OCI-LY1 (cell line): ENCODE data around the gene CDADC1.

Experiments
- H2AFZ ChIP-seq: fragments of 200-600 bp; sonication (generic), shearing (Covaris generic); 2 replicates; pipeline ENCODE4 v1.6.0; 2014; ENCODE audit warnings: antibody characterized with exemption, mild to moderate bottlenecking, low read length
- H3F3A ChIP-seq: fragments of 200-600 bp; sonication (generic), shearing (Covaris generic); 2 replicates; pipeline ENCODE4 v1.6.0; 2014; ENCODE audit warnings: mild to moderate bottlenecking, antibody characterized with exemption, low read length, moderate library complexity; ENCODE audit not compliant: insufficient read depth
- H3K27ac ChIP-seq: fragments of 200-600 bp; sonication (generic); 2 replicates; pipeline ENCODE4 v1.5.1; 2014; ENCODE audit warnings: low read length, mixed run types, mild to moderate bottlenecking, low read depth; ENCODE audit not compliant: poor library complexity, severe bottlenecking
- H3K27me3 ChIP-seq: fragments of 200-600 bp; sonication (generic); 2 replicates; pipeline ENCODE4 v1.6.0; 2014; ENCODE audit warnings: antibody characterized with exemption, mild to moderate bottlenecking, low read length, moderate library complexity; ENCODE audit not compliant: insufficient read depth
- H3K36me3 ChIP-seq: fragments of 200-600 bp; sonication (generic); 2 replicates; pipeline ENCODE4 v1.6.1; 2014; ENCODE audit warnings: mild to moderate bottlenecking, antibody characterized with exemption, low read length, moderate library complexity, mixed read lengths; ENCODE audit not compliant: insufficient read depth
- H3K4me1 ChIP-seq: fragments of 200-600 bp; sonication (generic); 2 replicates; pipeline ENCODE4 v1.5.1; 2014; ENCODE audit warnings: mild to moderate bottlenecking, low read length, moderate library complexity; ENCODE audit not compliant: insufficient read depth, severe bottlenecking
- H3K4me2 ChIP-seq: fragments of 200-600 bp; sonication (generic), shearing (Covaris generic); 2 replicates; pipeline ENCODE4 v1.6.1; 2014; ENCODE audit warnings: low read length
- H3K4me3 ChIP-seq: fragments of 200-600 bp; sonication (generic); 2 replicates; pipeline ENCODE4 v1.5.1; 2014; ENCODE audit warnings: low read length, low read depth, mild to moderate bottlenecking, mixed read lengths; ENCODE audit not compliant: poor library complexity, severe bottlenecking
- H3K79me2 ChIP-seq: fragments of 200-600 bp; shearing (Covaris generic); 2 replicates; pipeline ENCODE4 v1.6.1; 2016; ENCODE audit warnings: mixed run types, low read length, mixed read lengths; ENCODE audit not compliant: insufficient read depth
- H3K9ac ChIP-seq: fragments of 200-600 bp; sonication (generic), shearing (Covaris generic); 2 replicates; pipeline ENCODE4 v1.6.1; 2014; ENCODE audit warnings: mild to moderate bottlenecking, low read length, mixed read lengths
- H3K9me2 ChIP-seq: fragments of 200-600 bp; sonication (generic), shearing (Covaris generic); 2 replicates; pipeline ENCODE4 v1.6.1; 2014; ENCODE audit warnings: low read depth, mild to moderate bottlenecking, low read length, mixed read lengths
- H3K9me3 ChIP-seq: fragments of 200-600 bp; shearing (Covaris generic); 2 replicates; pipeline ENCODE4 v1.6.1; 2014; ENCODE audit warnings: low read length, mixed read lengths
- H4K20me1 ChIP-seq: fragments of 200-600 bp; sonication (generic), shearing (Covaris generic); 2 replicates; pipeline ENCODE4 v1.6.0; 2016; ENCODE audit warnings: mild to moderate bottlenecking, low read length; ENCODE audit not compliant: insufficient read depth
- CTCF ChIP-seq: fragments of 200-600 bp; sonication (generic), shearing (Covaris generic); IDR thresholded peaks from 2 replicates; pipeline ENCODE4 v1.5.1; 2017; ENCODE audit warnings: mild to moderate bottlenecking, antibody characterized with exemption, low read length, moderate library complexity, mixed read lengths
- EZH2 ChIP-seq: fragments of 200-600 bp; sonication (generic), shearing (Covaris generic); IDR thresholded peaks from 2 replicates; pipeline ENCODE4 v1.8.0; 2017; ENCODE audit warnings: borderline replicate concordance, mixed run types, mild to moderate bottlenecking, antibody characterized with exemption, low read length, moderate library complexity, mixed read lengths

CDADC1 gene

GRCh38 chr13:49279112-49279511, 31.4 kb downstream of the CDADC1 start:
- Histone ChIP-seq H3K9me2 (no peaks in the 10 kb centered on the region), H2AFZ (no peak overlapping the region), H4K20me1 (no peaks in the 10 kb centered on the region), H3K9ac (no peak overlapping the region), H3K9me3 (no peaks in the 10 kb centered on the region), H3K4me2 (no peak overlapping the region), H3K4me1 (no peaks in the 10 kb centered on the region), H3K36me3 (no peaks in the 10 kb centered on the region), H3K4me3 (no peak overlapping the region), H3F3A (peaks cover 4% of the 10 kb centered on the region; the same call in 1 of the 2 replicates), H3K27me3 (no peaks in the 10 kb centered on the region), H3K79me2 (no peaks in the 10 kb centered on the region), H3K27ac (no peak overlapping the region)
- TF ChIP-seq CTCF (no peak), EZH2 (no peak)

- no peaks in the 10 kb centered on the region for H3K4me1 ChIP-seq
These were observed 32.2 kb downstream of the CDADC1 start for GRCh38 chr13:49279885-49280284.

GRCh38 chr13:49287995-49288394, 40.3 kb downstream of the CDADC1 start:
- no peak overlapping the region for H3K4me3 ChIP-seq
- peaks cover 4% of the 10 kb centered on the region; the same call in 1 of the 2 replicates for H3F3A ChIP-seq
- H3K27me3 ChIP-seq, result no peaks in the 10 kb centered on the region
- no peak overlapping the region for H3K4me2 ChIP-seq
- no peaks in the 10 kb centered on the region for H4K20me1 ChIP-seq
- H3K4me1 ChIP-seq, result peaks cover 6% of the 10 kb centered on the region
- H3K79me2 ChIP-seq, result no peaks in the 10 kb centered on the region
- H3K9me3 ChIP-seq, result no peaks in the 10 kb centered on the region
- no peak overlapping the region for H2AFZ ChIP-seq
- H3K27ac ChIP-seq, result no peak overlapping the region
- H3K9me2 ChIP-seq, result no peaks in the 10 kb centered on the region
- H3K9ac ChIP-seq, result no peak overlapping the region
- no peaks in the 10 kb centered on the region for H3K36me3 ChIP-seq
- TF ChIP-seq CTCF (no peak), EZH2 (no peak)

More at GRCh38 chr13:49279885-49280284, 32.2 kb downstream of the CDADC1 start:
- Histone ChIP-seq H3K36me3 (no peaks in the 10 kb centered on the region), H3K9me3 (no peaks in the 10 kb centered on the region), H3K9ac (no peak overlapping the region), H3K27me3 (no peaks in the 10 kb centered on the region), H3K4me3 (no peak overlapping the region), H3K9me2 (no peaks in the 10 kb centered on the region), H3K79me2 (no peaks in the 10 kb centered on the region), H4K20me1 (no peaks in the 10 kb centered on the region), H3K27ac (no peak overlapping the region), H3K4me2 (no peak overlapping the region), H3F3A (peaks cover 4% of the 10 kb centered on the region; the same call in 1 of the 2 replicates), H2AFZ (no peak overlapping the region)
- TF ChIP-seq EZH2 (no peak), CTCF (no peak)
